ENCODE results near the gene IL22RA1. TPM values are rescaled to one million over a fixed set of nuclear protein-coding genes. Genes with fewer than 3 reads are reported as not detected.

The IL22RA1 gene
- total RNA-seq, 1 experiment from 2014 or later: not detected

DNA sequence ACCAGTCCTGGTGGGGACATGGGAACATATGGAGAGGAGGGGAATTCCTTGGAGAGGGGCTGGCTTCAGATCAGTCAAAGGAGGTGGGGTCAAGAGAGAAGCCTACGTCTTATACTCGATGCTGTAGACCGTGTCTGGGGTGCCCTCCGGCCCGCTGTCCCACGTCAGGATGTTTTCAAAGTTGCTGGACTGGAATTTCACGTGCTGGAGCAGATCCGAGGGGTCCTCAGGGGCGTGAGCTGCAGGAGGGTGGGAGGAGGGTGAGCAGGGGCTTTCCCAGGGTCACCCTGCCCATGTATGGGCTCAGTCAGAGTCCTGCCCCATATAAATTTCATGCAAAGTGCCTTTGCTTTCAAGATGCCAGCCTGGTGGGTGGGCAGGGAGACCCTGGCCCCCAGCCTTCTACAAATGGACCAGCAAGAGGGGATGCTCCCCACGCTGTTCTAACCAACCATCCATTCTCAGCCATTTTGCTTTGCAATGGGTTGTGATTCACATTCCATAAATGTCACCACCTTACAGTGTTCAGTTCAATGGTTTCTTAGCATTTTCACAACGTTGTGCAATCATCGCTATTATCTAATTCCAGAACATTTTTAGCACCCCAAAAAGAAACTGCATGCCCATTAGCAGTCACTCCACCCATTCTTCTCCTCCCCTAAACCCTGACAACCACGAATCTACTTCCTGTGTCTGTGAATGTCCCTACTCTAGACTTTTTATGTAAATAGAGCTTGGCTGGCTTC lies 4.3 kb downstream of the IL22RA1 start:
- H3K79me2 ChIP-seq (ENCODE audit: low read length): no peaks in the 10 kb centered on the region
- no peaks in the 10 kb centered on the region for H3K9me3 ChIP-seq (ENCODE audit: low read length)
- no peaks in the 10 kb centered on the region for H3K4me1 ChIP-seq (ENCODE audit: low read length)
- no peaks in the 10 kb centered on the region for H4K20me1 ChIP-seq (ENCODE audit: insufficient read depth, low read depth, low read length)
- no peak overlapping the region for H3K4me2 ChIP-seq (ENCODE audit: low read depth, low read length, poor library complexity, severe bottlenecking)
- H3K27ac ChIP-seq (ENCODE audit: low read length): no peak overlapping the region
- no peak for DNase-seq
- no peaks in the 10 kb centered on the region; the same call in 1 of the 2 replicates for H3K27me3 ChIP-seq (ENCODE audit: low read length)
- H3K36me3 ChIP-seq (ENCODE audit: insufficient read depth, low read length): no peaks in the 10 kb centered on the region
- no peak overlapping the region for H3K9ac ChIP-seq (ENCODE audit: low read length)
- no peak overlapping the region for H3K4me3 ChIP-seq (ENCODE audit: low read length)
- no peak overlapping the region for H2AFZ ChIP-seq (ENCODE audit: low read length)
- H3K9me2 ChIP-seq (replicated peaks; ENCODE audit: insufficient read depth, low read length): no peaks in the 10 kb centered on the region

DNA sequence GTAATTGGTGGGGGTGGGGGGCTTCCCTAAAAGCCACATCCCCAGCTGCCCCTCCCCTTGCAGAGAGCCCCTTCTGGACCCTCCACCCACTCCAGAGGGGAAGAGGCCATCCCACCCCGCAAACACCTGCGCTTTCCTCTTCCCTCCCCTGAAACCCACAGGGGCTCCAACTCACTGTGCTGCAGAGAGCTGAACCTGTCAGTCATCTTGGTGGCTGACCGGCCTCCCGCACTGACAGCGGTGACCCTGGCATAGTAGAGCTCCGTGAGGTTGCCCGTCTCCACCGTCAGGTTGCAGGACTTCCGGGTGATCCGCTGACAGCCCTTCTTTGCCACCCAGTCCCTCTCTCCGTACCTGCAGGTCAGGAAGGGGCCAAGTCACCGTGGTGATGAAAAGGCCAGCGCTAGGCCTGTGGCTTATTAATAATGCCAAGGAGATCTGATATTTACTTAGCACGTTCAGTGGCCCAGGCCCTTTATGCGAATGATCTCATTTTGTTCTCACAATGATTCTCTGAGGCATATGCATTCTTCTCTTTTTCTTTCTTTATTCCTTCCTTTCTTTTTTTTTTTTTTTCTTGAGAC lies 5.9 kb downstream of the IL22RA1 start:
- Histone ChIP-seq H4K20me1 (ENCODE audit: insufficient read depth, low read depth, low read length) (no peaks in the 10 kb centered on the region), H3K9ac (ENCODE audit: low read length) (no peak overlapping the region), H2AFZ (ENCODE audit: low read length) (no peak overlapping the region), H3K9me3 (ENCODE audit: low read length) (no peaks in the 10 kb centered on the region), H3K36me3 (ENCODE audit: insufficient read depth, low read length) (no peaks in the 10 kb centered on the region), H3K4me1 (ENCODE audit: low read length) (no peaks in the 10 kb centered on the region), H3K79me2 (ENCODE audit: low read length) (no peaks in the 10 kb centered on the region), H3K9me2 (replicated peaks; ENCODE audit: insufficient read depth, low read length) (no peaks in the 10 kb centered on the region), H3K27me3 (ENCODE audit: low read length) (no peaks in the 10 kb centered on the region; the same call in 1 of the 2 replicates), H3K4me3 (ENCODE audit: low read length) (no peak overlapping the region), H3K4me2 (ENCODE audit: low read depth, low read length, poor library complexity, severe bottlenecking) (no peak overlapping the region), H3K27ac (ENCODE audit: low read length) (no peak overlapping the region)
- DNase-seq: no peak

DNA sequence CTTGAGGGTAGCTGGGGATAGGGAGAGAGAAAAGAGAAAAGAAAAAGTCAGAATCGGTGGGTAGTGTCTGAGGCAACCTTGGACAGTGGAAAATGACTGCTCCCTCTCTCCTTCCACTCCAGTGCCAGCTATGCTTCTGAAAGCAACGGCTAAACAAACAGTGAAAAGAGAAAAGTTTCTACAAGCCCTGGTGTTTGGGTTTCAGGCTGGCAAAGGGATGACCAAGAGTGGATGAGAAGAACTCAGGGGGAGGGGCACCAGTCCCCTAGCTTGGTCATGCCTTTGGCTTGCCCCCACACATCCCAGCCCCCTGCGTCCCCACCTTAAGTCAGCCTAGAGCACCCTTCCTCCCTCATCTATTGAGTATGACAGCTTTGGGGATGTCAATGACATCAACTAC lies 8.6 kb downstream of the IL22RA1 start:
- no peak for DNase-seq

DNA sequence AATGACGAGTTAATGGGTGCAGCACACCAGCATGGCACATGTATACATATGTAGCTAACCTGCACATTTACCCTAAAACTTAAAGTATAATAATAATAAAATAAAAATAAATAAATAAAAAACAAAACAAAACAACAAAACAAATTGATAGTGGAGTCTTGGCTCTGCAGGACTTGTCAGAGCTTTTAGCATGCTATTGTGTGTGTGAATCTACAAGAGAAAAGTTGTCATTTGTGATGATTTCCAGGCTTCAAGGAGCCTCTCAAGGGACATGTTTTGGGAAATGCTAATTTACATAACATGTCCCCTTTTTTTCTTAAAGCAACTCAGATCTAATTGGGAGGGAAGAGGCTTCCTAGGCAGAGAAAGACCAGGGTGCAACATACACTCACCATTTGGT lies 9.1 kb downstream of the IL22RA1 start:
- Histone ChIP-seq H3K4me3 (ENCODE audit: low read length) (no peak overlapping the region), H3K9ac (ENCODE audit: low read length) (no peak overlapping the region), H3K36me3 (ENCODE audit: insufficient read depth, low read length) (no peaks in the 10 kb centered on the region), H3K4me1 (ENCODE audit: low read length) (no peaks in the 10 kb centered on the region), H3K9me3 (ENCODE audit: low read length) (no peaks in the 10 kb centered on the region), H3K79me2 (ENCODE audit: low read length) (no peaks in the 10 kb centered on the region), H2AFZ (ENCODE audit: low read length) (no peak overlapping the region), H3K27ac (ENCODE audit: low read length) (no peak overlapping the region), H4K20me1 (ENCODE audit: insufficient read depth, low read depth, low read length) (no peaks in the 10 kb centered on the region), H3K4me2 (ENCODE audit: low read depth, low read length, poor library complexity, severe bottlenecking) (no peak overlapping the region), H3K27me3 (ENCODE audit: low read length) (no peaks in the 10 kb centered on the region), H3K9me2 (replicated peaks; ENCODE audit: insufficient read depth, low read length) (no peaks in the 10 kb centered on the region)
- DNase-seq: no peak

More for the DNA sequence above, 8.6 kb downstream of the IL22RA1 start:
- no peaks in the 10 kb centered on the region for H3K9me3 ChIP-seq (ENCODE audit: low read length)
- H3K79me2 ChIP-seq (ENCODE audit: low read length): no peaks in the 10 kb centered on the region
- no peak overlapping the region for H3K4me2 ChIP-seq (ENCODE audit: low read depth, low read length, poor library complexity, severe bottlenecking)
- H3K27ac ChIP-seq (ENCODE audit: low read length): no peak overlapping the region
- no peaks in the 10 kb centered on the region for H3K9me2 ChIP-seq (replicated peaks; ENCODE audit: insufficient read depth, low read length)
- no peaks in the 10 kb centered on the region for H4K20me1 ChIP-seq (ENCODE audit: insufficient read depth, low read depth, low read length)
- H3K36me3 ChIP-seq (ENCODE audit: insufficient read depth, low read length): no peaks in the 10 kb centered on the region
- H3K4me1 ChIP-seq (ENCODE audit: low read length): no peaks in the 10 kb centered on the region
- H3K27me3 ChIP-seq (ENCODE audit: low read length): no peaks in the 10 kb centered on the region; the same call in 1 of the 2 replicates
- H3K4me3 ChIP-seq (ENCODE audit: low read length): no peak overlapping the region
- no peak overlapping the region for H2AFZ ChIP-seq (ENCODE audit: low read length)
- no peak overlapping the region for H3K9ac ChIP-seq (ENCODE audit: low read length)

DNA sequence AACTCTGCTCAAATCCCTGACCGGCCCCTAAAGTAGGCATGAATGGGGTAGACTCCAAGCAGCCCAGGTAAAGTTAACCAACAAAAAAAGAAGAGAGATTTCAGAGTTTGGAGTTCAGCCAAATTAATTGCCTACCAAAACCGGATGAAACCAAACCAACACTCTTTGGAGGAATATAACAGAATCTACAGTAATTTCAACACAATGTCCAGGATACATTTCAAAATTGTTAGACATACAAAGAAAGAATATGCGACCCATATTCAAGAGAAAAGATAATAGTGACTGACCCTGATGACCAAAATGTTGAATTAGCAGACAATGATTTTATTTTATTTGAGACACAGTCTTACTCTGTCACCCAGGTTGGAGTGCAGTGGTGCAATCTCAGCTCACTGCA lies 12.6 kb downstream of the IL22RA1 start:
- Histone ChIP-seq H3K9me3 (ENCODE audit: low read length) (no peaks in the 10 kb centered on the region), H3K36me3 (ENCODE audit: insufficient read depth, low read length) (no peaks in the 10 kb centered on the region), H3K4me3 (ENCODE audit: low read length) (no peak overlapping the region), H3K4me1 (ENCODE audit: low read length) (no peaks in the 10 kb centered on the region), H2AFZ (ENCODE audit: low read length) (no peak overlapping the region), H4K20me1 (ENCODE audit: insufficient read depth, low read depth, low read length) (no peaks in the 10 kb centered on the region), H3K27ac (ENCODE audit: low read length) (no peak overlapping the region), H3K9ac (ENCODE audit: low read length) (no peak overlapping the region), H3K79me2 (ENCODE audit: low read length) (no peaks in the 10 kb centered on the region), H3K27me3 (ENCODE audit: low read length) (no peaks in the 10 kb centered on the region), H3K4me2 (ENCODE audit: low read depth, low read length, poor library complexity, severe bottlenecking) (no peak overlapping the region), H3K9me2 (replicated peaks; ENCODE audit: insufficient read depth, low read length) (no peaks in the 10 kb centered on the region)
- no peak for DNase-seq

DNA sequence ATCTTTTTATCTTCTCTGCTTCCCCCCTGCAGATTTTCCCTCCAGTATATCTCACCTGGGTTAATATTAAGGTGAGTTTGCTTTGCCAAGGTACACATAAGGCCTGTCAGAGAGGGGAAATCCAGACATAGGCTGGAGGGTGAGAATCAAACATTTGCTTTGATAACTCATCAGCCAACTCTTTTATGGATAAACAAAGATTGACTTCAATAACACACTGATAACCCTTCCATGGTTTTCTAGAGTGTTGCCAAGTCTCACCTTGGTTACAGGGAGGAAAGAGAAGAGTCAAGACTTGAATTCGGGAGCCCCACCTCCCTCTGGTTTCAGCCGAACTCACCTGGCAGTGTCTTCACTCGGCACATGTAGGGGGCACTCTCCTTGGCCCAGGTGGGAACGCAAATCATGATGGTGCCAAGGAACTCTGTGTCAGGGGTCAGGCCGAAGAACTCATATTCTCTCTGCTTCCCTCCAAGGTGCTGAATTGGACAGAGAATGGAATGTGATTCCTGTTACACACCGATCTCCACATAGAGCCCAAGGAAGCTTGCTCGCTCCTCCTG lies 15.1 kb downstream of the IL22RA1 start:
- Histone ChIP-seq H3K79me2 (ENCODE audit: low read length) (no peaks in the 10 kb centered on the region), H3K27me3 (ENCODE audit: low read length) (no peaks in the 10 kb centered on the region), H3K9me2 (replicated peaks; ENCODE audit: insufficient read depth, low read length) (no peaks in the 10 kb centered on the region), H3K4me2 (ENCODE audit: low read depth, low read length, poor library complexity, severe bottlenecking) (no peak overlapping the region), H3K27ac (ENCODE audit: low read length) (no peak overlapping the region), H4K20me1 (ENCODE audit: insufficient read depth, low read depth, low read length) (no peaks in the 10 kb centered on the region), H3K9ac (ENCODE audit: low read length) (no peak overlapping the region), H3K4me3 (ENCODE audit: low read length) (no peak overlapping the region), H2AFZ (ENCODE audit: low read length) (no peak overlapping the region), H3K9me3 (ENCODE audit: low read length) (no peaks in the 10 kb centered on the region), H3K4me1 (ENCODE audit: low read length) (no peaks in the 10 kb centered on the region), H3K36me3 (ENCODE audit: insufficient read depth, low read length) (no peaks in the 10 kb centered on the region)
- DNase-seq: no peak

DNA sequence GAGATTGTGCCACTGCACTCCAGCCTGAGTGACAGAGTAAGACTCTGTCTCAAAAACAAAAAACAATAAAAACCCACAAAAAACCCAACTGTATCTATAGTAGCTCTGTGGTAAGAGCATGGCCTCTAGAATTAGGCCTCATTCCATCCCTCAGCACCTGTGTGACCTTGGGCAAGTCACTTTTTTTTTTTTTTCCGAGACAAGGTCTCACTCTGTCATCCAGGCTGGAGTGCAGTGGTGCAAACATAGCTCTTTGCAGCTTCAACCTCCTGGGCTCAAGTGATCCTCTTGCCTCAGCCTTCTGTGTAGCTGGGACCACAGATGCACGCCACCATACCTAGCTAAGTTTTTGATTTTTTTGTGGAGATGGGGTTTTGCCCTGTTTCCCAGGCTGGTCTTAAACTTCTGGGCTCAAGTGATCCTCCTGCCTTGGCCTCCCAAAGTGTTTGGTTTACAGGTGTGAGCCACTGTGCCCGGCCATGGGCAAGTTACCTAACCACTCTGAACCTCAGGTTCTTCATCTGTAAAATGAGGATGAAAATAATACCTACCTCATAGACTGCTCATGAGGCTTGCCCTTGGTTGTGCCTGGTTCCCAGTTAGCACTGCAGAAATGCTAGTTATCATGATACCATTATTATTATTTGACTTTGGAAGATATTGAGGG lies 15.7 kb downstream of the IL22RA1 start:
- Histone ChIP-seq H3K9ac (ENCODE audit: low read length) (no peak overlapping the region), H3K4me3 (ENCODE audit: low read length) (no peak overlapping the region), H3K27ac (ENCODE audit: low read length) (no peak overlapping the region), H3K4me1 (ENCODE audit: low read length) (no peaks in the 10 kb centered on the region), H3K27me3 (ENCODE audit: low read length) (no peaks in the 10 kb centered on the region), H3K4me2 (ENCODE audit: low read depth, low read length, poor library complexity, severe bottlenecking) (no peak overlapping the region), H3K9me3 (ENCODE audit: low read length) (no peaks in the 10 kb centered on the region), H4K20me1 (ENCODE audit: insufficient read depth, low read depth, low read length) (no peaks in the 10 kb centered on the region), H3K36me3 (ENCODE audit: insufficient read depth, low read length) (no peaks in the 10 kb centered on the region), H3K79me2 (ENCODE audit: low read length) (no peaks in the 10 kb centered on the region), H3K9me2 (replicated peaks; ENCODE audit: insufficient read depth, low read length) (no peaks in the 10 kb centered on the region), H2AFZ (ENCODE audit: low read length) (no peak overlapping the region)
- DNase-seq: no peak

DNA sequence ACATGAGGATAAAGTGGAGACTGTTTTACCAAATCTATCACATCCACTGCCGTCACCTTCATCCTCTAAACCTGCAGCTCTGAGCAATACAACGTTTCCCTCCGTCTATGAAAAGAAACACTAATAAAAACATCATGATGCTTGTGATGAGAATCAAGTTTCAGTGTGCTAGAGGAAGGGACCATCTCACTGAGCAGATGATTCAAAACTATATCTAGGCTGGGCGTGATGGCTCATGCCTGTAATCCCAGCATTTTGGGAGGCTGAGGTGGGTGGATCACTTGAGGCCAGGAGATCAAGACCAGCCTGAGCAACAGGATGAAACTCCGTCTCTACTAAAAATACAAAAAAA lies 16.3 kb downstream of the IL22RA1 start:
- no peaks in the 10 kb centered on the region for H3K9me3 ChIP-seq (ENCODE audit: low read length)
- no peak overlapping the region for H3K4me2 ChIP-seq (ENCODE audit: low read depth, low read length, poor library complexity, severe bottlenecking)
- no peaks in the 10 kb centered on the region for H3K27me3 ChIP-seq (ENCODE audit: low read length)
- no peak overlapping the region for H3K9ac ChIP-seq (ENCODE audit: low read length)
- no peak overlapping the region for H2AFZ ChIP-seq (ENCODE audit: low read length)
- H3K36me3 ChIP-seq (ENCODE audit: insufficient read depth, low read length): no peaks in the 10 kb centered on the region
- H3K9me2 ChIP-seq (replicated peaks; ENCODE audit: insufficient read depth, low read length): no peaks in the 10 kb centered on the region
- no peak overlapping the region for H3K4me3 ChIP-seq (ENCODE audit: low read length)
- H3K79me2 ChIP-seq (ENCODE audit: low read length): no peaks in the 10 kb centered on the region
- no peak overlapping the region for H3K27ac ChIP-seq (ENCODE audit: low read length)
- H3K4me1 ChIP-seq (ENCODE audit: low read length): no peaks in the 10 kb centered on the region
- H4K20me1 ChIP-seq (ENCODE audit: insufficient read depth, low read depth, low read length): no peaks in the 10 kb centered on the region
- DNase-seq: no peak
